HCT116 (cell line): ENCODE data around the gene MTG2.

Experiments used
- EZH2 ChIP-seq: fragments of 200-600 bp; sonication (generic); IDR thresholded peaks from 2 replicates; pipeline ENCODE4 v1.6.1; 2017; ENCODE audit warnings: antibody characterized with exemption, mixed run types
- SIN3A ChIP-seq: IDR thresholded peaks from 2 replicates; pipeline ENCODE4 v1.6.1; 2012; ENCODE audit warnings: low read depth
- TF ChIP-seq, protein P1 (sequence below), 3 experiments: fragments of 200-600 bp in 1 of 3; sonication (generic) in 1 of 3; IDR thresholded peaks in 2 of 3; conservative IDR thresholded peaks in 1 of 3; 2 replicates each; pipeline ENCODE4 v1.5.1; 2012 to 2017; ENCODE audit warnings: low read depth in 2 of 3, low read length in 2 of 3, antibody characterized with exemption in 1 of 3, borderline replicate concordance in 1 of 3, control low read depth in 1 of 3, mild to moderate bottlenecking in 1 of 3, mixed read lengths in 1 of 3, mixed run types in 1 of 3, moderate library complexity in 1 of 3; ENCODE audit not compliant: insufficient read depth in 1 of 3

- TF ChIP-seq EZH2 (no peak), SIN3A (no peak)
- TF ChIP-seq, protein P1, sequence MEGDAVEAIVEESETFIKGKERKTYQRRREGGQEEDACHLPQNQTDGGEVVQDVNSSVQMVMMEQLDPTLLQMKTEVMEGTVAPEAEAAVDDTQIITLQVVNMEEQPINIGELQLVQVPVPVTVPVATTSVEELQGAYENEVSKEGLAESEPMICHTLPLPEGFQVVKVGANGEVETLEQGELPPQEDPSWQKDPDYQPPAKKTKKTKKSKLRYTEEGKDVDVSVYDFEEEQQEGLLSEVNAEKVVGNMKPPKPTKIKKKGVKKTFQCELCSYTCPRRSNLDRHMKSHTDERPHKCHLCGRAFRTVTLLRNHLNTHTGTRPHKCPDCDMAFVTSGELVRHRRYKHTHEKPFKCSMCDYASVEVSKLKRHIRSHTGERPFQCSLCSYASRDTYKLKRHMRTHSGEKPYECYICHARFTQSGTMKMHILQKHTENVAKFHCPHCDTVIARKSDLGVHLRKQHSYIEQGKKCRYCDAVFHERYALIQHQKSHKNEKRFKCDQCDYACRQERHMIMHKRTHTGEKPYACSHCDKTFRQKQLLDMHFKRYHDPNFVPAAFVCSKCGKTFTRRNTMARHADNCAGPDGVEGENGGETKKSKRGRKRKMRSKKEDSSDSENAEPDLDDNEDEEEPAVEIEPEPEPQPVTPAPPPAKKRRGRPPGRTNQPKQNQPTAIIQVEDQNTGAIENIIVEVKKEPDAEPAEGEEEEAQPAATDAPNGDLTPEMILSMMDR (IDR thresholded peaks at IDR 0.05 in 2 of 3, conservative IDR thresholded peaks at IDR 0.05 in 1 of 3; ENCODE audit: borderline replicate concordance in 1 of 3, insufficient read depth in 1 of 3, low read depth in 2 of 3, low read length in 2 of 3) = no peak
Observed at GRCh38 chr20:62151835-62152364, 30.9 kb upstream of the MTG2 start.
